Stimulated activated CD4-positive, alpha-beta T cell treated with anti-CD3 and anti-CD28 coated beads, Interleukin-1b, Interleukin-23, amount 100 ng/mL, for 24 hours (primary cell): Measurements from ENCODE around the gene SKA3.

Experiments used
- DNase-seq, 4 experiments: peaks; one replicate each; pipeline ENCODE4 v3.0.0-alpha.2; 2020; ENCODE audit warnings: low read depth in 4 of 4, low spot score in 1 of 4

SKA3 gene

DNA sequence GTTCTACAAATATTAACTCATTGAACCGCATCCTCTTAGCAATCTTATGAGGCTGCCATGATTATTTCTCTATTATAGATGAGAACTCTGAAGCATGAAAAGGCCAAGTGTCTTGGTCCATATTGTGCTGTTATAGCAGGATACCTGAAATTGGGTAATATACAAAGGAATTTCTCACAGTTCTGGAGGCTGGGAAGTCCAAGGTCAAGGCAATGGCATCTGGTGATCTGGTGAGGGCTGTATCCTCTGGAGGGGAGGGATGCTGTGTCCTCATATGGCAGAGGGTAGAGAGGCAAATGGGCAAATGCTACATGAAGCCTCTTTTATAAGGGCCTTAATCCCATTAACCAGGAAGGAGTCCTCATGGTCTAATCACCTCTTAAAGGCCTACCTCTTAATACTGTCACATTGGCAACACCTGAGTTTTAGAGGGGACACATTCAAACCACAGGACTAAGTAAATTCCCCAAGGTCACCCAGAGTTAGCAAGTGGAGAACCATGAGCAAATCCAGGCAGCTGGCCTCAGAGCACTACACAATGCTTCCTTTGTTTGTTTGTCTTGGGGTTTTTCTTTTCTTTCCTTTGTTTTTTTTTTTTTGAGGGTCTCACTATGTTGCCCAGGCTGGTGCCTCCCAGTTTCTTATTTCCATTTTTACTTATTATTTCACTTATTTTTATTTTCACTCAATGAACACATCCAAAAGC, 59.1 kb downstream of the SKA3 start:
- no peak for DNase-seq

DNA sequence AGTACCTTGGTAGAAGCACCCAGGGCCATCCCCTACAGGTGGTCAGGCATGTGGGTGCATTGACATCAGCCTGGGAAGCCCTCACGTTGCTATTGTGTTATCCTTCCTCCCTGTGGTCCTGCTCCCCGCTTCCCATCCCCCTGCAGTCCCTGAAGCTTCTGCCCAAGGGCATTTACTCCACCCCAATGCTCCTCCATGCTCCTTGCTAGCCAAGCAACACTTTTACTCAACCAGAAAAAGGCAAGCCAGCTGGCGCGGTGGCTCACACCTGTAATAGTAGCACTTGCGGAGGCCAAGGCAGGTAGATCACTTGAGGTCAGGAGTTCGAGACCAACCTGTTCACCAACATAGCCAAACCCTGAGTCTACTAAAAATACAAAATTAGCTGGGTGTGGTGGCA, 60.2 kb downstream of the SKA3 start:
- DNase-seq, result no peak

GRCh38 chr13:21115231-21115630, 61.1 kb downstream of the SKA3 start:
- no peak for DNase-seq

DNA sequence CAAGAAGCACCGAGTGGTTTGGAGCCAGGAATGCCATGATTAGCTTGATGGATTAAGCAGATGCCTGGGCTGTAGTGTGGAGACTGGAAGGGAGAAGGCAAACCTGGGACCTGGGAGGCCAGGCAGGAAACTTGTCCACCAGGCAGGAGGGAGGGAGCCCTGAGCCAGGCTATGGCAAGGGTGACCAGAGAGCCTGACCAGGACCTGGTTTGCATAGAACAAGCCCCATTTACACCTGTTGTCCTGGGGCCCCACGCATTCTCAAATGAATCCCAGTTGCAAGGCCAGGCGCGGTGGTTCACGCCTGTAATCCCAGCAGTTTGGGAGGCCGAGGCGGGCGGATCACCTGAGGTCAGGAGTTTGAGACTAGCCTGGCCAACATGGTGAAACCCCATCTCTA, 64.8 kb downstream of the SKA3 start:
- DNase-seq, result no peak

DNA sequence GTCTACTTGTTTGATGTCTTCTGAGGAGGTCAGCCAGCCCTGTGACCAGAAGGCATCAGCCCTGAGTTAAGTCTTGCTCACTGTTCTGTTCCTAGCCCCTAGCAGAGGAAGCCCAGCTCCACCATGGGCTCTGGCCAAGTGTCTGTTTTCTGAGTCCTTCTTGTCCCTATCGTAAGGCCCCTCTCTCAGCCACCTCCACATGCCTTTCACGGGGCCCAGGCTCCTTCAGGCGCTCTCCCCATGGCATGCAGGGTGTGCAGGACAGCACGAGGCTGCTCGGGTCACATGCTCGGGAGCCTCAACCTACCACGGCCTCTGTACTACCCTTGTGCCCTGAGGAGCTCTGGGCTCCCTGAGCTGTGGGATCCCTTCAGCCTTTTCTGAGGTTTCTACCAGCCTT, 67.2 kb downstream of the SKA3 start:
- DNase-seq, result no peak

GRCh38 chr13:21106089-21106488, 70.3 kb downstream of the SKA3 start:
- DNase-seq, result no peak

GRCh38 chr13:21104199-21105019, 71.9 kb downstream of the SKA3 start:
- DNase-seq, result no peak
